Panc1 (cell line): Measurements from ENCODE around the gene IGF1R.
A peak's percentile ranks its signal among the peaks of the same experiment; 100 is the strongest.

Experiments used
- CTCF ChIP-seq: fragments of 450-650 bp; IDR thresholded peaks from 2 replicates; pipeline ENCODE4 v1.5.1; 2017; ENCODE audit warnings: mild to moderate bottlenecking
- POLR2AphosphoS5 ChIP-seq: IDR thresholded peaks from 2 replicates; pipeline ENCODE4 v1.6.1; 2012; ENCODE audit warnings: mild to moderate bottlenecking, low read depth, low read length, moderate library complexity

GRCh38 chr15:98904544-98904943 lies 256.2 kb downstream of the IGF1R start:
- TF ChIP-seq POLR2AphosphoS5 (no peak), CTCF (peak; percentile 91)
